HG02840 (cell line): ENCODE measurements around the gene FSCN2.
"Not testable (repeated sequence)": the region's sequence is repeated elsewhere in the genome, so short reads cannot be mapped to it uniquely, and the experiment has no call there.

Source experiments
- ATAC-seq: cut with Tn5 transposase; IDR thresholded peaks from one replicate; pipeline ENCODE4 v1.9.1; 2021; ENCODE audit warnings: mild to moderate bottlenecking, moderate library complexity, moderate number of reproducible peaks; ENCODE audit not compliant: unreplicated experiment, low FRiP score

The FSCN2 gene

GRCh38 chr17:81524039-81524864 lies 3.9 kb upstream of the FSCN2 start:
- no peak for ATAC-seq

GRCh38 chr17:81524865-81525159 lies 3.4 kb upstream of the FSCN2 start:
- ATAC-seq = no peak

GRCh38 chr17:81526662-81527571 lies 1.3 kb upstream of the FSCN2 start:
- no peak for ATAC-seq

- ATAC-seq = no peak
These were observed 140 bp downstream of the FSCN2 start for GRCh38 chr17:81528384-81528650.

- no peak for ATAC-seq
These were observed 667 bp downstream of the FSCN2 start for GRCh38 chr17:81528651-81529436.

GRCh38 chr17:81529437-81529803 lies 1.2 kb downstream of the FSCN2 start:
- no peak for ATAC-seq

- ATAC-seq = not testable (repeated sequence)
These were observed 2.8 kb downstream of the FSCN2 start for GRCh38 chr17:81531013-81531412.

- not testable (repeated sequence) for ATAC-seq
These were observed 3.8 kb downstream of the FSCN2 start for GRCh38 chr17:81531998-81532404.

GRCh38 chr17:81532490-81533287 lies 4.5 kb downstream of the FSCN2 start:
- ATAC-seq = no peak

GRCh38 chr17:81533339-81534141 lies 5.4 kb downstream of the FSCN2 start:
- no peak for ATAC-seq

GRCh38 chr17:81534157-81535006 lies 6.2 kb downstream of the FSCN2 start:
- ATAC-seq = no peak

GRCh38 chr17:81535007-81535328 lies 6.8 kb downstream of the FSCN2 start:
- no peak for ATAC-seq

GRCh38 chr17:81535480-81536298 lies 7.5 kb downstream of the FSCN2 start:
- no peak for ATAC-seq

- ATAC-seq = no peak
These were observed 8.4 kb downstream of the FSCN2 start for GRCh38 chr17:81536299-81537290.

- no peak for ATAC-seq
These were observed 9.2 kb downstream of the FSCN2 start for GRCh38 chr17:81537343-81537855.

- no peak for ATAC-seq
These were observed 9.8 kb downstream of the FSCN2 start for GRCh38 chr17:81537856-81538555.
